ENCODE data around the gene KIF23.

- TF ChIP-seq TAF1 (IDR thresholded peaks at IDR 0.05; ENCODE audit: low read depth) (no peak), CREB1 (IDR thresholded peaks at IDR 0.05; ENCODE audit: low read depth) (no peak)
Observed at GRCh38 chr15:69475769-69476358, 61.7 kb downstream of the KIF23 start.

Measured in Ishikawa (cell line).